Chondrocyte (in vitro differentiated cells): ENCODE results near the gene ALAD. TPM values are rescaled to one million over a fixed set of nuclear protein-coding genes. Genes with fewer than 3 reads are reported as not detected.
A peak's percentile ranks its signal among the peaks of the same experiment; 100 is the strongest.

Experiments
- DNase-seq: peaks from one replicate; pipeline ENCODE4 v3.0.0; 2021; ENCODE audit warnings: mixed read lengths, low spot score
- H3K27ac Mint-ChIP-seq: one replicate; pipeline ENCODE4 v1.8.0; 2021; ENCODE audit warnings: mild to moderate bottlenecking, moderate library complexity, mixed read lengths; ENCODE audit not compliant: unreplicated experiment
- H3K27me3 Mint-ChIP-seq: 2 replicates; pipeline ENCODE4 v1.8.0; 2021; ENCODE audit warnings: low read depth, mixed read lengths
- H3K36me3 Mint-ChIP-seq: 2 replicates; pipeline ENCODE4 v1.8.0; 2021; ENCODE audit warnings: low read depth, mixed read lengths
- H3K4me1 Mint-ChIP-seq: 2 replicates; pipeline ENCODE4 v1.8.0; 2021; ENCODE audit warnings: low read depth, mild to moderate bottlenecking, mixed read lengths
- H3K4me3 Mint-ChIP-seq: one replicate; pipeline ENCODE4 v1.8.0; 2021; ENCODE audit warnings: mild to moderate bottlenecking, moderate library complexity, mixed read lengths; ENCODE audit not compliant: unreplicated experiment
- H3K9me3 Mint-ChIP-seq: 2 replicates; pipeline ENCODE4 v1.8.0; 2021; ENCODE audit warnings: low read depth, mixed read lengths
- CTCF ChIP-seq: fragments of 200-600 bp; sonication (generic); IDR thresholded peaks from 2 replicates; pipeline ENCODE4 v1.5.0; 2021; ENCODE audit warnings: antibody characterized with exemption, mild to moderate bottlenecking, moderate library complexity
- total RNA-seq: library from RNA; stranded (reverse); gene quantifications from 3 replicates; pipeline ENCODE4 v1.2.1, GENCODE V29; 2021

The ALAD gene
- total RNA-seq, 1 donor from 2014 or later = 21.8 TPM

DNA sequence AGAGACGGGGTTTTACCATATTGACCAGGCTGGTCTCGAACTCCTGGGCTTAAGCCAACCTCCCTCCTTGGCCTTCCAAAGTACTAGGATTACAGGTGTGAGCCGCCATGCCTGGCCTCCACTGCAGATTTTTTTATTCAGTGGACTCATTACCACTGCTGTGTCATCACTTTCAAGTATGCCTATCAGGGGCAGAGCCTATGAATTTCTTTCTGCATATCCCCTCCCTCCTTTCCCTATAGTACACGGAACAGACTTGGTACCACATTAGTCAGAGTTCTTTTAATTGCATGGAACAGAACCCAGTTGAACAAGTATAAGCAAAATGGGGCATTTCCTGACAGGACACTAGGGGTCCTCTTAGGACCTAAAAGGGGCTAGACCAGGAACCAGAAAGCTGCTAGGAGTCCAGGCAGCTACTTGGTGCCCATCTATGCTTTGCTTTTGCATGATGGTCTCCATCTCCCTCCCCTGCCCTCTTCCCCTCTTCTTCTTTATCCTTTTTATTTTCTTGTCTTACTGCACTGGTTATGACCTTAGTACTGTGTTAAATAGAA, 46.0 kb downstream of the ALAD start:
- peaks cover 56% of the 10 kb centered on the region for H3K27me3 Mint-ChIP-seq
- peaks cover 2% of the 10 kb centered on the region for H3K4me1 Mint-ChIP-seq
- no peak overlapping the region for H3K4me3 Mint-ChIP-seq
- peak; percentile 34 for TF ChIP-seq CTCF
- H3K36me3 Mint-ChIP-seq = peaks cover 2% of the 10 kb centered on the region
- no peaks in the 10 kb centered on the region for H3K9me3 Mint-ChIP-seq
- H3K27ac Mint-ChIP-seq = no peak overlapping the region
- DNase-seq = no peak

GRCh38 chr9:113352411-113352810, 48.7 kb downstream of the ALAD start:
- no peak for TF ChIP-seq CTCF
- no peak overlapping the region for H3K4me3 Mint-ChIP-seq
- H3K9me3 Mint-ChIP-seq = no peaks in the 10 kb centered on the region
- no peak for DNase-seq
- peak overlapping the region; percentile 22 for H3K27ac Mint-ChIP-seq
- H3K4me1 Mint-ChIP-seq = peaks cover 6% of the 10 kb centered on the region
- peaks cover 2% of the 10 kb centered on the region for H3K36me3 Mint-ChIP-seq
- H3K27me3 Mint-ChIP-seq = peaks cover 62% of the 10 kb centered on the region

- peaks cover 61% of the 10 kb centered on the region for H3K27me3 Mint-ChIP-seq
- TF ChIP-seq CTCF = no peak
- no peak overlapping the region for H3K27ac Mint-ChIP-seq
- peaks cover 6% of the 10 kb centered on the region for H3K4me1 Mint-ChIP-seq
- H3K4me3 Mint-ChIP-seq = no peak overlapping the region
- peaks cover 2% of the 10 kb centered on the region for H3K36me3 Mint-ChIP-seq
- no peaks in the 10 kb centered on the region for H3K9me3 Mint-ChIP-seq
- DNase-seq = no peak
These were observed 49.1 kb downstream of the ALAD start for GRCh38 chr9:113352006-113352405.

- Mint-ChIP-seq H3K4me3 (no peak overlapping the region), H3K27me3 (peaks cover 50% of the 10 kb centered on the region), H3K27ac (no peak overlapping the region), H3K36me3 (peaks cover 2% of the 10 kb centered on the region), H3K4me1 (peaks cover 6% of the 10 kb centered on the region), H3K9me3 (no peaks in the 10 kb centered on the region)
- DNase-seq = no peak
- TF ChIP-seq CTCF = no peak
These were observed 50.1 kb downstream of the ALAD start for GRCh38 chr9:113350937-113351336.

GRCh38 chr9:113350107-113350661, 50.9 kb downstream of the ALAD start:
- H3K36me3 Mint-ChIP-seq = peaks cover 2% of the 10 kb centered on the region
- H3K4me3 Mint-ChIP-seq = peak overlapping the region; percentile 61
- no peak for DNase-seq
- H3K27me3 Mint-ChIP-seq = peaks cover 49% of the 10 kb centered on the region
- no peaks in the 10 kb centered on the region for H3K9me3 Mint-ChIP-seq
- H3K27ac Mint-ChIP-seq = no peak overlapping the region
- no peak for TF ChIP-seq CTCF
- peaks cover 6% of the 10 kb centered on the region for H3K4me1 Mint-ChIP-seq
